Loucy (cell line): Measurements from ENCODE around the gene APCS.

Source experiments
- H2AFZ ChIP-seq: fragments of 200-600 bp; sonication (generic); 2 replicates; pipeline ENCODE4 v1.6.0; 2016; ENCODE audit warnings: antibody characterized with exemption, mild to moderate bottlenecking, low read length, moderate library complexity
- H3F3A ChIP-seq: fragments of 200-600 bp; 2 replicates; pipeline ENCODE4 v1.6.0; 2016; ENCODE audit warnings: antibody characterized with exemption, low read depth, mild to moderate bottlenecking
- H3K27me3 ChIP-seq: fragments of 200-600 bp; sonication (generic); 2 replicates; pipeline ENCODE4 v1.6.1; 2014; ENCODE audit warnings: low read length, mild to moderate bottlenecking; ENCODE audit not compliant: insufficient read depth, poor library complexity, severe bottlenecking
- H3K36me3 ChIP-seq: fragments of 200-600 bp; sonication (generic); 2 replicates; pipeline ENCODE4 v1.6.1; 2016; ENCODE audit warnings: low read length; ENCODE audit not compliant: insufficient read depth
- H3K4me1 ChIP-seq: fragments of 200-600 bp; sonication (generic); 2 replicates; pipeline ENCODE4 v1.5.1; 2014; ENCODE audit warnings: low read length, mild to moderate bottlenecking; ENCODE audit not compliant: insufficient read depth, poor library complexity, severe bottlenecking
- H3K4me2 ChIP-seq: fragments of 200-600 bp; sonication (generic); 2 replicates; pipeline ENCODE4 v1.6.0; 2014; ENCODE audit warnings: antibody characterized with exemption, low read length, low read depth, mild to moderate bottlenecking; ENCODE audit not compliant: poor library complexity, severe bottlenecking
- H3K4me3 ChIP-seq: fragments of 200-600 bp; sonication (generic); 2 replicates; pipeline ENCODE4 v1.5.1; 2014; ENCODE audit warnings: low read length, mild to moderate bottlenecking, mixed read lengths; ENCODE audit not compliant: poor library complexity, severe bottlenecking
- H3K79me2 ChIP-seq: fragments of 200-600 bp; sonication (generic); 2 replicates; pipeline ENCODE4 v1.6.1; 2014; ENCODE audit warnings: low read length; ENCODE audit not compliant: insufficient read depth
- H3K9ac ChIP-seq: fragments of 200-600 bp; sonication (generic); 2 replicates; pipeline ENCODE4 v1.6.0; 2014; ENCODE audit warnings: mild to moderate bottlenecking, low read depth, low read length, moderate library complexity; ENCODE audit not compliant: poor library complexity, severe bottlenecking
- H3K9me2 ChIP-seq: fragments of 200-600 bp; sonication (generic); replicated peaks from 2 replicates; pipeline ENCODE4 v1.6.1; 2016; ENCODE audit warnings: low read depth, low read length, mixed read lengths
- H3K9me3 ChIP-seq: fragments of 200-600 bp; sonication (generic); 2 replicates; pipeline ENCODE4 v1.6.1; 2014; ENCODE audit warnings: mild to moderate bottlenecking, antibody characterized with exemption, low read length, low read depth; ENCODE audit not compliant: insufficient read depth
- H4K20me1 ChIP-seq: fragments of 200-600 bp; sonication (generic); 2 replicates; pipeline ENCODE4 v1.6.0; 2014; ENCODE audit warnings: antibody characterized with exemption, low read length, mild to moderate bottlenecking; ENCODE audit not compliant: insufficient read depth, poor library complexity, severe bottlenecking
- EZH2phosphoT487 ChIP-seq: fragments of 200-600 bp; IDR thresholded peaks from 2 replicates; pipeline ENCODE4 v1.6.1; 2018; ENCODE audit warnings: antibody characterized with exemption, mild to moderate bottlenecking, moderate library complexity, borderline replicate concordance
- TF ChIP-seq, protein P1 (sequence below): fragments of 200-600 bp; sonication (generic); conservative IDR thresholded peaks from 2 replicates; pipeline ENCODE4 v1.5.1; 2014; ENCODE audit warnings: mild to moderate bottlenecking, antibody characterized with exemption, low read length

APCS gene

DNA sequence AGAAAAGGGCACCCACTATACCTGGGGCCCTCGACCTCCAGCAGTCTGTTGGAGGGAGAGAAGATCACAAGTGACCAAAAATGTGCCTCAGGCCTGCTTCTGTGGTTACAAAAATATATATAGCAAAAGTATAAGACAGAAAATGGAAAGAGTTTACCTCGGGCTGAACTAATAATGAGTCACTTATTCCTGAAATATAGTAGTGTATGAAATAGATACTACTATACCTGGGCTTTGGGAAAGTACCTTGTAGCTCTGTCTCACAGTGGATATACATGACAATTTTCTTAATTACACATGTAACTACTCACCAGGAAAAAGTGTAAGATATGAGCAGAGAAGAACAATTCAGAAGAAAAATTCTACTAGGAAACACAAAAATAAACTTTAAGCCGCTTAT is 7.3 kb upstream of the APCS start:
- peaks cover 3% of the 10 kb centered on the region for H3K4me1 ChIP-seq
- no peaks in the 10 kb centered on the region for H3K79me2 ChIP-seq
- H3K9me2 ChIP-seq, result no peaks in the 10 kb centered on the region
- H3K4me2 ChIP-seq, result no peak overlapping the region
- H4K20me1 ChIP-seq, result no peaks in the 10 kb centered on the region
- TF ChIP-seq, protein P1, sequence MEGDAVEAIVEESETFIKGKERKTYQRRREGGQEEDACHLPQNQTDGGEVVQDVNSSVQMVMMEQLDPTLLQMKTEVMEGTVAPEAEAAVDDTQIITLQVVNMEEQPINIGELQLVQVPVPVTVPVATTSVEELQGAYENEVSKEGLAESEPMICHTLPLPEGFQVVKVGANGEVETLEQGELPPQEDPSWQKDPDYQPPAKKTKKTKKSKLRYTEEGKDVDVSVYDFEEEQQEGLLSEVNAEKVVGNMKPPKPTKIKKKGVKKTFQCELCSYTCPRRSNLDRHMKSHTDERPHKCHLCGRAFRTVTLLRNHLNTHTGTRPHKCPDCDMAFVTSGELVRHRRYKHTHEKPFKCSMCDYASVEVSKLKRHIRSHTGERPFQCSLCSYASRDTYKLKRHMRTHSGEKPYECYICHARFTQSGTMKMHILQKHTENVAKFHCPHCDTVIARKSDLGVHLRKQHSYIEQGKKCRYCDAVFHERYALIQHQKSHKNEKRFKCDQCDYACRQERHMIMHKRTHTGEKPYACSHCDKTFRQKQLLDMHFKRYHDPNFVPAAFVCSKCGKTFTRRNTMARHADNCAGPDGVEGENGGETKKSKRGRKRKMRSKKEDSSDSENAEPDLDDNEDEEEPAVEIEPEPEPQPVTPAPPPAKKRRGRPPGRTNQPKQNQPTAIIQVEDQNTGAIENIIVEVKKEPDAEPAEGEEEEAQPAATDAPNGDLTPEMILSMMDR, result no peak
- no peak for TF ChIP-seq EZH2phosphoT487
- no peaks in the 10 kb centered on the region for H3K9me3 ChIP-seq
- H3K9ac ChIP-seq, result no peak overlapping the region
- no peak overlapping the region for H2AFZ ChIP-seq
- H3K4me3 ChIP-seq, result no peak overlapping the region
- no peaks in the 10 kb centered on the region for H3K36me3 ChIP-seq
- peaks cover 4% of the 10 kb centered on the region for H3K27me3 ChIP-seq
- H3F3A ChIP-seq, result no peaks in the 10 kb centered on the region

DNA sequence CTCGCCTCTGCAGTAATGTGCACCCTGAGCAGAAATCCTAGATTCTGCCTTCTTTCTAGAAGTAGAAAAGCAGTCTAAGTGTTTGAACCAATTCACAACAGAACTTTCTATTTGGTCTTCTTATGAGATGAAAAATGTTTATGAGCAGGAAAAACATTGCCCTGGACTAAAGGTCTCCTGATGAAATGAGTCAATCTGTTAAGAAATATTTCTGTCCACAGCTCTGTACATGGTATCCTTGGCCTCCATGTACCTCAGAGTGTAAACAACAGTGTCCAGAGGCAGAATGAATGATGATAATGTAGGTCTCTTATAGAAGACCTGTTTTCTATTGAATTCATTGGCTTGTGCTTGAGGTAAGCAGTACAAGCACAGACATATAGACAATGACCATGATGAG is 6.2 kb upstream of the APCS start:
- Histone ChIP-seq H3K4me1 (peaks cover 3% of the 10 kb centered on the region), H3K4me2 (no peak overlapping the region), H4K20me1 (no peaks in the 10 kb centered on the region), H3K27me3 (peaks cover 4% of the 10 kb centered on the region), H3K79me2 (no peaks in the 10 kb centered on the region), H3F3A (no peaks in the 10 kb centered on the region), H3K9me3 (no peaks in the 10 kb centered on the region), H2AFZ (no peak overlapping the region), H3K4me3 (no peak overlapping the region), H3K9ac (no peak overlapping the region), H3K9me2 (no peaks in the 10 kb centered on the region), H3K36me3 (no peaks in the 10 kb centered on the region)
- TF ChIP-seq EZH2phosphoT487, result no peak
- TF ChIP-seq, protein P1, result no peak

DNA sequence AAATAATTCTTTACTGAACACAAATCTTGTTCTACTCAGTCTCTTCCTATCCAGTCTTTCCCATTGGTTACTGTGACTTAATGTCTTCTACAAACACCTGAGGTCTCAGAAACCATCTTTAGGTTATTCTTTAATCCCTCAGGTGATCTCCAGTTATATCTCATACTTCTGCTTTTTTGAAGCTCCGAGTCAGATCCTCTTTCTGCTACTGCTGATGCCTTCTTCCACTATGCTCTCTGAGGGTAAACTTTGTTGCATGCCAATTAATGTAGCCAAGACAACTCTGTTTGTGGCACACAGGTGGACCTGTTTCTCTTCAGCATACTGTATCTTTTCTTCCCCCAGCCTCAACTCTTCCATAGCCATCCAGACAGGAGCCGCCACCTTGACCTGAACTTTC is 3.1 kb upstream of the APCS start:
- Histone ChIP-seq H3K4me1 (peaks cover 3% of the 10 kb centered on the region), H4K20me1 (no peaks in the 10 kb centered on the region), H3K9ac (no peak overlapping the region), H3K9me3 (no peaks in the 10 kb centered on the region), H3F3A (no peaks in the 10 kb centered on the region), H3K36me3 (no peaks in the 10 kb centered on the region), H2AFZ (no peak overlapping the region), H3K4me3 (no peak overlapping the region), H3K79me2 (no peaks in the 10 kb centered on the region), H3K4me2 (no peak overlapping the region), H3K9me2 (no peaks in the 10 kb centered on the region), H3K27me3 (peaks cover 4% of the 10 kb centered on the region)
- TF ChIP-seq, protein P1, result no peak
- no peak for TF ChIP-seq EZH2phosphoT487
